Tibial artery (tissue), 4 donors: ENCODE data around the gene PSMA8.

Experiments
- DNase-seq, 2 donors: peaks; one replicate each; pipeline ENCODE4 v3.0.0-alpha.2; 2019
- H3K27ac ChIP-seq, 2 donors: fragments of 200-600 bp; sonication (generic) in 1 of 2; 1 replicate in 1 of 2; 2 replicates in 1 of 2; pipeline ENCODE4 v1.5.1; 2018 to 2019; ENCODE audit warnings: mild to moderate bottlenecking in 1 of 2
- H3K27me3 ChIP-seq, 2 donors: fragments of 200-600 bp; sonication (generic) in 1 of 2; one replicate each; pipeline versions ENCODE4 v1.5.1 to v1.6.0; 2016 to 2019
- H3K36me3 ChIP-seq, 3 donors: fragments of 200-600 bp; sonication (generic) in 2 of 3; one replicate each; pipeline ENCODE4 v1.5.1; 2016 to 2019; ENCODE audit warnings: mild to moderate bottlenecking in 2 of 3
- H3K4me1 ChIP-seq, 4 donors: fragments of 200-600 bp; sonication (generic) in 2 of 4; 1 replicate in 3 of 4; 2 replicates in 1 of 4; pipeline ENCODE4 v1.5.1; 2016 to 2019
- H3K4me3 ChIP-seq, 2 donors: fragments of 200-600 bp; sonication (generic) in 1 of 2; 1 replicate in 1 of 2; 2 replicates in 1 of 2; pipeline ENCODE4 v1.5.1; 2018 to 2019; ENCODE audit warnings: mild to moderate bottlenecking in 2 of 2
- H3K9me3 ChIP-seq, 3 donors: fragments of 200-600 bp; sonication (generic) in 1 of 3; one replicate each; pipeline ENCODE4 v1.5.1; 2016 to 2019
- intact Hi-C: fragments of 100-400 bp; cut with DNase I; formaldehyde crosslinking; loops from one replicate; pipeline ENCODE4 v1.15.0; 2023; ENCODE audit warnings: low total_unique reads
- TF ChIP-seq, protein P1 (sequence below), 2 experiments: fragments of 200-600 bp in 1 of 2; fragments of 450-650 bp in 1 of 2; IDR thresholded peaks; one replicate each; pipeline ENCODE4 v1.5.1; 2017 to 2019; ENCODE audit warnings: antibody characterized with exemption in 2 of 2, mild to moderate bottlenecking in 1 of 2, moderate library complexity in 1 of 2

The PSMA8 gene

GRCh38 chr18:26176134-26176533 lies 42.5 kb downstream of the PSMA8 start:
- intact Hi-C loops = no loop called here

DNA sequence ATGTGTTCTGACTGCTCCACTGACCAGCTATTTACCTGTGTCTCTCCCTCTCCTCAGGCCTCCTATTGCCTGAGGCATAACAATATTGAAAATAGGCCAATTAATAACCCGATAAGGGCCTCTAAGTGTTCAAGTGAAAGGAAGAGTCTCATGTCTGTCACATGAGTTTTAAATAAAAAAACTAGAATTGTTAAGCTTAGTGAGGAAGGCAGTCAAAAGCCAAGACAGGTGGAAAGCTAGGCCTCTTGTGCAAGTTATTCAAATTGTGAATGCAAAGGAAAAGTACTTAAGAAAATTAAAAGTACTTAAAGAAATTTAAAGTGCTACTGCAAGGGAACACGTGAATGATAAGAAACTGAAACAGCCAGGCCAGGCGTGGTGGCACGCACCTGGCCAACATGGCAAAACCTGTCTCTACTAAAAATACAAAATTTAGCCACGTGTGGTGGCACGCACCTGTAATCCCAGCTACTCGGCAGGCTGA lies 47.7 kb downstream of the PSMA8 start:
- no peak for DNase-seq

More at GRCh38 chr18:26176134-26176533, 42.5 kb downstream of the PSMA8 start:
- TF ChIP-seq, protein P1, sequence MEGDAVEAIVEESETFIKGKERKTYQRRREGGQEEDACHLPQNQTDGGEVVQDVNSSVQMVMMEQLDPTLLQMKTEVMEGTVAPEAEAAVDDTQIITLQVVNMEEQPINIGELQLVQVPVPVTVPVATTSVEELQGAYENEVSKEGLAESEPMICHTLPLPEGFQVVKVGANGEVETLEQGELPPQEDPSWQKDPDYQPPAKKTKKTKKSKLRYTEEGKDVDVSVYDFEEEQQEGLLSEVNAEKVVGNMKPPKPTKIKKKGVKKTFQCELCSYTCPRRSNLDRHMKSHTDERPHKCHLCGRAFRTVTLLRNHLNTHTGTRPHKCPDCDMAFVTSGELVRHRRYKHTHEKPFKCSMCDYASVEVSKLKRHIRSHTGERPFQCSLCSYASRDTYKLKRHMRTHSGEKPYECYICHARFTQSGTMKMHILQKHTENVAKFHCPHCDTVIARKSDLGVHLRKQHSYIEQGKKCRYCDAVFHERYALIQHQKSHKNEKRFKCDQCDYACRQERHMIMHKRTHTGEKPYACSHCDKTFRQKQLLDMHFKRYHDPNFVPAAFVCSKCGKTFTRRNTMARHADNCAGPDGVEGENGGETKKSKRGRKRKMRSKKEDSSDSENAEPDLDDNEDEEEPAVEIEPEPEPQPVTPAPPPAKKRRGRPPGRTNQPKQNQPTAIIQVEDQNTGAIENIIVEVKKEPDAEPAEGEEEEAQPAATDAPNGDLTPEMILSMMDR (IDR thresholded peaks at IDR 0.05) = no peak
- Histone ChIP-seq H3K27ac (no peak overlapping the region), H3K4me3 (no peak overlapping the region), H3K9me3 (no peaks in the 10 kb centered on the region), H3K36me3 (no peaks in the 10 kb centered on the region), H3K4me1 (no peaks in the 10 kb centered on the region), H3K27me3 (no peaks in the 10 kb centered on the region)
- DNase-seq = no peak

GRCh38 chr18:26183395-26184112 lies 49.9 kb downstream of the PSMA8 start:
- Histone ChIP-seq H3K27ac (no peak overlapping the region), H3K27me3 (no peaks in the 10 kb centered on the region), H3K9me3 (no peaks in the 10 kb centered on the region), H3K4me3 (no peak overlapping the region), H3K36me3 (no peaks in the 10 kb centered on the region), H3K4me1 (no peaks in the 10 kb centered on the region)
- intact Hi-C loops = no loop called here
- no peak for DNase-seq
- TF ChIP-seq, protein P1 (IDR thresholded peaks at IDR 0.05) = no peak

More for the DNA sequence above, 47.7 kb downstream of the PSMA8 start:
- Histone ChIP-seq H3K27ac (no peak overlapping the region), H3K9me3 (no peaks in the 10 kb centered on the region), H3K4me3 (no peak overlapping the region), H3K27me3 (no peaks in the 10 kb centered on the region), H3K36me3 (no peaks in the 10 kb centered on the region), H3K4me1 (no peaks in the 10 kb centered on the region)
- intact Hi-C loops = no loop called here
- TF ChIP-seq, protein P1 (IDR thresholded peaks at IDR 0.05) = no peak

DNA sequence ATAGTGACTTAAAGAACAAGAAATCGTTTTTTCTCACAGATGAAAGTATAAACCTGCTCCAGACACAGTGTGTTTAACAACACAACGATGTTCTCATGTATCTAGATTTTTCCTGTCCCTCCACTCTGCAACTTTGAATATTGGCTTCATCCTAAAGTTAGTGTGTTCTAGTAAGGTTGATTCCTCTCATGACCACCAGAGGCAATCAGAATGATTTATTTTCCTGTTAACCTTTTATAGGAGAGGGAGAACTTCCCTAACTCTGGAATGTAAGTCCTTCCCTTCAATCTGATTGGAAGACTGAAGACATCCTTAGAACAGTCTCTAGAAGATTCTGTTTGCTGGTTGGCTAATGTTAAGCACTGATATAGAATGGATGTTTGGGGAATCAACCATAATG lies 51.6 kb downstream of the PSMA8 start:
- intact Hi-C loops = no loop called here
- no peaks in the 10 kb centered on the region for H3K36me3 ChIP-seq
- H3K4me3 ChIP-seq = no peak overlapping the region
- no peak for DNase-seq
- H3K27ac ChIP-seq = no peak overlapping the region
- no peaks in the 10 kb centered on the region for H3K27me3 ChIP-seq
- H3K4me1 ChIP-seq = no peaks in the 10 kb centered on the region
- TF ChIP-seq, protein P1 (IDR thresholded peaks at IDR 0.05) = no peak
- H3K9me3 ChIP-seq = no peaks in the 10 kb centered on the region

GRCh38 chr18:26190506-26190905 lies 56.8 kb downstream of the PSMA8 start:
- Histone ChIP-seq H3K4me1 (no peaks in the 10 kb centered on the region), H3K36me3 (no peaks in the 10 kb centered on the region), H3K9me3 (no peaks in the 10 kb centered on the region), H3K27ac (no peak overlapping the region), H3K4me3 (no peak overlapping the region), H3K27me3 (no peaks in the 10 kb centered on the region)
- TF ChIP-seq, protein P1 (IDR thresholded peaks at IDR 0.05) = no peak
- intact Hi-C loops = loop anchor here (5.0 kb wide), 1 partner anchor 277 kb away; no protein-coding TSS in a partner anchor
- DNase-seq = no peak
